HepG2 (cell line): ENCODE measurements around the gene USP27X. TPM values are rescaled to one million over a fixed set of nuclear protein-coding genes. Genes with fewer than 3 reads are reported as not detected.

ENCODE experiments used
- ATAC-seq: fragments of 200-7000 bp; cut with Tn5 transposase; 3 replicates; pipeline ENCODE4 v1.9.1; 2020; ENCODE audit warnings: mild to moderate bottlenecking, moderate library complexity
- Bru-seq: library from RNA; stranded (reverse); fragments of 400-500 nt; gene quantifications from one replicate; lab custom pipeline; 2021; lab: Mats Ljungman, UMichigan
- BruChase-seq, 2 experiments: library from RNA; stranded (reverse); fragments of 400-500 nt; gene quantifications; one replicate each; lab custom pipeline; 2021; lab: Mats Ljungman, UMichigan
- BruUV-seq: library from RNA; stranded (reverse); fragments of 400-500 nt; replicated peaks from 2 replicates; lab custom pipeline; 2021; lab: Mats Ljungman, UMichigan
- CTCF ChIA-PET: fragments of 300-600 bp; formaldehyde crosslinking; extraction: SDS; loops from one replicate; lab custom pipeline; 2021; ENCODE audit warnings: low total read pairs, inconsistent platforms, low intra/inter-chr PET ratio; lab: Yijun Ruan, JAX
- POLR2A ChIA-PET: fragments of 350-600 bp; sonication (Branson Sonifier 250); formaldehyde crosslinking; loops from one replicate; lab custom pipeline; 2020; ENCODE audit warnings: antibody characterized with exemption, inconsistent platforms; lab: Yijun Ruan, JAX
- DNase-seq: peaks from one replicate; pipeline ENCODE4 v3.0.0-alpha.2; 2015; ENCODE audit warnings: low spot score
- FAIRE-seq: peaks from 3 replicates; lab custom pipeline; 2011; peaks lifted over from hg19 to GRCh38; lab: Jason Lieb, UNC
- H2AFZ ChIP-seq: one replicate; pipeline ENCODE4 v1.6.1; 2011; ENCODE audit warnings: low read length, inconsistent platforms
- H3K27ac ChIP-seq: fragments of 300-600 bp; 3 replicates; pipeline ENCODE4 v1.8.0; 2011; ENCODE audit warnings: mixed run types, mild to moderate bottlenecking, mixed read lengths, low read length, inconsistent platforms; ENCODE audit not compliant: insufficient read depth; ENCODE audit errors: extremely low read length
- H3K27me3 ChIP-seq, 2 experiments: fragments of 200-600 bp in 1 of 2; 2 replicates in 1 of 2; 3 replicates in 1 of 2; pipeline versions ENCODE4 v1.6.0 to v1.8.0; 2011; ENCODE audit warnings: low read length in 2 of 2, mild to moderate bottlenecking in 2 of 2, moderate library complexity in 2 of 2, inconsistent platforms in 1 of 2; ENCODE audit not compliant: insufficient read depth in 2 of 2, control insufficient read depth in 1 of 2
- H3K36me3 ChIP-seq, 2 experiments: fragments of 200-600 bp in 1 of 2; replicated peaks in 1 of 2; 2 replicates in 1 of 2; 3 replicates in 1 of 2; pipeline versions ENCODE4 v1.5.1 to v1.8.0; 2011; ENCODE audit warnings: low read length in 2 of 2, inconsistent platforms in 1 of 2; ENCODE audit not compliant: insufficient read depth in 2 of 2, control insufficient read depth in 1 of 2
- H3K4me1 ChIP-seq: 2 replicates; pipeline ENCODE4 v1.5.1; 2012; ENCODE audit warnings: low read length, inconsistent platforms; ENCODE audit not compliant: insufficient read depth
- H3K4me2 ChIP-seq: 2 replicates; pipeline ENCODE4 v1.6.0; 2011; ENCODE audit warnings: low read depth, low read length, inconsistent platforms
- H3K4me3 ChIP-seq, 3 experiments: fragments of 200-600 bp in 1 of 3; sonication (generic), shearing (Covaris generic) in 1 of 3; replicated peaks in 1 of 3; 2 replicates each; pipeline ENCODE4 v1.5.1; 2011 to 2016; ENCODE audit warnings: low read length in 3 of 3, inconsistent platforms in 2 of 3, low read depth in 2 of 3, mild to moderate bottlenecking in 2 of 3, control low read depth in 1 of 3, mixed read lengths in 1 of 3; ENCODE audit not compliant: insufficient read depth in 1 of 3
- H3K79me2 ChIP-seq: one replicate; pipeline ENCODE4 v1.6.1; 2011; ENCODE audit warnings: low read length, inconsistent platforms; ENCODE audit not compliant: insufficient read depth
- H3K9ac ChIP-seq: 2 replicates; pipeline ENCODE4 v1.6.0; 2011; ENCODE audit warnings: mild to moderate bottlenecking, low read depth, low read length, inconsistent platforms; ENCODE audit not compliant: insufficient read depth
- H3K9me3 ChIP-seq: 2 replicates; pipeline ENCODE4 v1.5.1; 2012; ENCODE audit warnings: mild to moderate bottlenecking, low read length
- H4K20me1 ChIP-seq: 2 replicates; pipeline ENCODE4 v1.6.0; 2011; ENCODE audit warnings: inconsistent platforms, mild to moderate bottlenecking, low read length, moderate library complexity; ENCODE audit not compliant: insufficient read depth
- DR1 ChIP-seq: sonication (generic); formaldehyde crosslinking; IDR thresholded peaks from 2 replicates; pipeline ENCODE4 v1.8.0; 2021; ENCODE audit warnings: mild to moderate bottlenecking, missing genetic modification reagents, inconsistent platforms
- FOXK1 ChIP-seq: sonication (generic); formaldehyde crosslinking; IDR thresholded peaks from 2 replicates; pipeline ENCODE4 v1.4.0; 2020; ENCODE audit warnings: low read depth, missing genetic modification reagents, borderline replicate concordance
- GFI1 ChIP-seq: sonication (generic); formaldehyde crosslinking; IDR thresholded peaks from 2 replicates; pipeline ENCODE4 v1.5.0; 2020; ENCODE audit warnings: missing genetic modification reagents, mild to moderate bottlenecking, borderline replicate concordance
- PCBP2 ChIP-seq: fragments of 200-400 bp; formaldehyde crosslinking; optimal IDR thresholded peaks from 2 replicates; pipeline ENCODE3; 2018; ENCODE audit warnings: low read length, low read depth; ENCODE audit not compliant: poor library complexity, severe bottlenecking
- PITX1 ChIP-seq: sonication (generic); formaldehyde crosslinking; IDR thresholded peaks from 2 replicates; pipeline ENCODE4 v1.5.1; 2020; ENCODE audit warnings: mild to moderate bottlenecking, missing genetic modification reagents
- REPIN1 ChIP-seq: sonication (generic); formaldehyde crosslinking; IDR thresholded peaks from 2 replicates; pipeline ENCODE4 v1.8.0; 2022; ENCODE audit warnings: missing genetic modification reagents, low read depth, mild to moderate bottlenecking, borderline replicate concordance
- ZFP1 ChIP-seq: IDR thresholded peaks from 2 replicates; pipeline ENCODE4 v1.6.1; 2016
- ZNF143 ChIP-seq: sonication (generic); formaldehyde crosslinking; IDR thresholded peaks from 2 replicates; pipeline ENCODE4 v1.4.0; 2020; ENCODE audit warnings: missing genetic modification reagents
- ZNF746 ChIP-seq: sonication (generic); formaldehyde crosslinking; IDR thresholded peaks from 2 replicates; pipeline ENCODE4 v1.8.0; 2022; ENCODE audit warnings: mild to moderate bottlenecking, missing genetic modification reagents
- WGBS: methylation state at CpG from one replicate; pipeline ENCODE4 v1.1.6; 2017; ENCODE audit warnings: low lambda C conversion rate; 5-methylcytosine and 5-hydroxymethylcytosine counted together
- in situ Hi-C: cut with HindIII; loops from 2 replicates; pipeline ENCODE4 v1.10.0; 2017; ENCODE audit warnings: low pct_unique_long_range_greater_than_20kb; ENCODE audit not compliant: extremely low pct_ligation_motif_present
- intact Hi-C: fragments of 100-400 bp; cut with micrococcal nuclease; formaldehyde crosslinking; loops from one replicate; pipeline ENCODE4 v1.10.0; 2022; ENCODE audit not compliant: unreplicated experiment
- long read RNA-seq, 2 experiments: library from RNA in 1 of 2; library from polyadenylated mRNA in 1 of 2; stranded (forward) in 1 of 2; unstranded in 1 of 2; transcript quantifications; one replicate each; pipeline ENCODE4 v2.0.0, GENCODE V29; 2019 to 2022
- polyA minus RNA-seq, 3 experiments: library from RNA; depleted of rRNA, polyadenylated mRNA; stranded (reverse); fragments of >200 nt; gene quantifications; 2 replicates each; pipeline ENCODE4 v1.2.3, GENCODE V29; 2011; ENCODE audit warnings: low replicate concordance in 1 of 3
- polyA plus RNA-seq, 8 experiments: library from polyadenylated mRNA; depleted of rRNA in 3 of 8; stranded (reverse) in 7 of 8; unstranded in 1 of 8; fragments of >200 nt; fragmentation: Illumina TruSeq in 4 of 8; extraction: Trizol in 4 of 8; gene quantifications; 2 replicates each; pipeline versions ENCODE4 v1.2.1 to v1.2.3, GENCODE V29; 2011 to 2016; ENCODE audit warnings: low read depth in 4 of 8, missing spikeins in 1 of 8, mixed read lengths in 1 of 8; ENCODE audit not compliant: insufficient read depth in 1 of 8
- total RNA-seq, 5 experiments: library from RNA; depleted of rRNA; stranded (reverse); fragments of >200 nt; fragmentation: Illumina TruSeq; extraction: Trizol; gene quantifications; 2 replicates each; pipeline ENCODE4 v1.2.3, GENCODE V29; 2016; ENCODE audit warnings: low read depth in 1 of 5
- TF ChIP-seq, protein P1 (sequence below): fragments of 450-650 bp; IDR thresholded peaks from 2 replicates; pipeline ENCODE4 v1.6.1; 2017
- TF ChIP-seq, protein P2 (sequence below): sonication (generic); formaldehyde crosslinking; IDR thresholded peaks from 2 replicates; pipeline ENCODE4 v1.4.0; 2020; ENCODE audit warnings: mild to moderate bottlenecking, missing genetic modification reagents
- TF ChIP-seq, protein P3 (sequence below): sonication (generic); formaldehyde crosslinking; IDR thresholded peaks from 2 replicates; pipeline ENCODE4 v1.5.0; 2020; ENCODE audit warnings: mild to moderate bottlenecking, missing genetic modification reagents

The USP27X gene
- 7.2 and 7.5 TPM in 2 replicates for total RNA-seq (2016; rRNA removed; fragmentation: Illumina TruSeq; extraction: Trizol)
- 0.81 and 1.5 TPM in 2 replicates for total RNA-seq (2016; cell fraction: cytosol; rRNA removed; fragmentation: Illumina TruSeq; extraction: Trizol; ENCODE audit: low read depth)
- 7.1 and 8.1 TPM in 2 replicates for total RNA-seq (2016; cell fraction: insoluble cytoplasmic fraction; rRNA removed; fragmentation: Illumina TruSeq; extraction: Trizol)
- 3.4 and 4.1 TPM in 2 replicates for total RNA-seq (2016; cell fraction: membrane; rRNA removed; fragmentation: Illumina TruSeq; extraction: Trizol)
- total RNA-seq (2016; cell fraction: nucleus; rRNA removed; fragmentation: Illumina TruSeq; extraction: Trizol): 4.4 and 4.6 TPM in 2 replicates
- polyA plus RNA-seq (2011; rRNA removed): 9.7 and 12.5 TPM in 2 replicates
- 7.9 and 13.0 TPM in 2 replicates for polyA plus RNA-seq (2011; cell fraction: cytosol; rRNA removed)
- polyA plus RNA-seq (2011; cell fraction: nucleus; rRNA removed): 4.0 and 5.1 TPM in 2 replicates
- polyA plus RNA-seq (2012): 12.7 and 16.0 TPM in 2 replicates
- 0.68 and 0.98 TPM in 2 replicates for polyA plus RNA-seq (2016; cell fraction: cytosol; fragmentation: Illumina TruSeq; extraction: Trizol; ENCODE audit: low read depth)
- 9.4 and 10.4 TPM in 2 replicates for polyA plus RNA-seq (2016; cell fraction: insoluble cytoplasmic fraction; fragmentation: Illumina TruSeq; extraction: Trizol; ENCODE audit: low read depth)
- 2.1 and 2.3 TPM in 2 replicates for polyA plus RNA-seq (2016; cell fraction: membrane; fragmentation: Illumina TruSeq; extraction: Trizol; ENCODE audit: low read depth)
- 5.3 TPM in 2 replicates for polyA plus RNA-seq (2016; cell fraction: nucleus; fragmentation: Illumina TruSeq; extraction: Trizol; ENCODE audit: insufficient read depth, low read depth)
- 0.63 and 22.8 TPM in 2 replicates for polyA minus RNA-seq (2011; rRNA and poly(A)+ RNA removed; ENCODE audit: low replicate concordance)
- polyA minus RNA-seq (2011; cell fraction: cytosol; rRNA and poly(A)+ RNA removed): 8.8 and 9.9 TPM in 2 replicates
- 10.0 and 11.4 TPM in 2 replicates for polyA minus RNA-seq (2011; cell fraction: nucleus; rRNA and poly(A)+ RNA removed)
- percentile 68 among the genes with signal in this experiment for Bru-seq, nascent RNA
- BruChase-seq, experiment 1, labeled RNA remaining after a 6-hour chase: percentile 53 among the genes with signal in this experiment
- BruChase-seq, experiment 2, labeled RNA remaining after a 2-hour chase: percentile 79 among the genes with signal in this experiment
- long read RNA-seq, experiment 1, partial matches to known transcripts: 0 of 1 reads
- long read RNA-seq, experiment 1, other reads (novel, unspliced or antisense): 0 of 1 reads
- long read RNA-seq, experiment 2, transcript USP27X-201 (1 exons, 2,618 nt): major isoform, 13 of 13 reads
- long read RNA-seq, experiment 2, partial matches to known transcripts: 0 of 13 reads
- long read RNA-seq, experiment 2, other reads (novel, unspliced or antisense): 0 of 13 reads

DNA sequence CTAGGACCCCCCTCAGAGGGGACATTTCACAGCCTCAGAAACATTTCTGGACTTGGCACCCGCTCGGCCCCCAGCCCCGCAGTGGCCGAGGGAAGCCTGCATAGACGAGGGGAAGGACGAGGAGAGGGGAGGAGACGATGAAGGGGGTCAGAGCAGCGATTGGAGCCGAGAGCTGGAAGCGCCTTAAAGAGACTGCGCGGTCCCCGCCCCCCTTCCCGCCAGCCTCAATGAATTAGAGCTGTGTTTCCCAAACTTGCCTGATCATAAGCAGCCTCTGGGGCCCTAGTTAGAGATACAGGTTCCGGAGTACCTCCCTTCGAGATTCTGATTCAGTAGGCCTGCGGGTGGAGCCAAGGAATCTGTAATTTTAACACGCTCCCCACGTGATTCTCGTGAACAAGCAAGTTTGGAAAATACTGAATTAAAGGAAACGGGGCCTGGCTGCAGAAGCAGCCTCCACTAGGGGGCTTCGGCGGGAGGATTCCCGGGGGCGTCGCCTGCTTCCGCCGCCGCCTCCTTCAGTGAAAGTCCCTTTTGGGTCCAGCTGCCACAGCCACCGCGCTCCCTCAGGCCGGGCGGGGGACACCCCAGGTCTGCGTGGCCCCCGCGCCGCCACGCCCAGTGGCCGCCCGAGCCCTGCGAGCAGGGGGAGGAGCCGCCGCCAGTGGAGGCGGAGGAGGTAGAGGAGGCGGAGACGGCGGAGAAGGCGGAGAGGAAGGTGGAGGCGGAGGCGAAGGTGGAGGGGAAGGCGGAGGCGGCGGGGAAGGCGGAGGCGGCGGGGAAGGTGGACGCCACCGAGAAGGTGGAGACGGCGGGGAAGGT, at the start of gene USP27X:
Gene USP27X (plus strand): TSS at position 651 of the 822 bp plus-strand sequence. CDS start 824 bp downstream, outside the sequence.
- CTCF ChIA-PET: no interaction called here
- ATAC-seq (peak; percentile 72), FAIRE-seq (peak; percentile 56), DNase-seq (peak; percentile 86)
- Histone ChIP-seq H3K9me3 (no peaks in the 10 kb centered on the region), H3K4me1 (peaks cover 64% of the 10 kb centered on the region), H4K20me1 (peaks cover 8% of the 10 kb centered on the region; the same call in 1 of the 2 replicates), H3K4me2 (peak within 1 kb of the TSS; percentile 90), H3K4me3 (peak within 1 kb of the TSS; percentile 52 to 76 (median 71)), H3K36me3 (no peaks in the 10 kb centered on the region), H3K27ac (peak within 1 kb of the TSS; percentile 97), H3K9ac (peak within 1 kb of the TSS; percentile 87), H3K27me3 (no peaks in the 10 kb centered on the region; a peak in 1 of 5 replicates), H3K79me2 (peaks cover 32% of the 10 kb centered on the region), H2AFZ (no peak within 1 kb of the TSS)
- in situ Hi-C loops (loop anchor here (5.0 kb wide), 1 partner anchor 37 kb away; no protein-coding TSS in a partner anchor), intact Hi-C loops (loop anchor here (5.0 kb wide), 1 partner anchor 927 kb away; no protein-coding TSS in a partner anchor)
- BruUV-seq: no TSS peak
- WGBS: 0% methylated on average over 6 of the region's 60 CpGs
- POLR2A ChIA-PET: interaction anchor here (0.6 to 5.3 kb wide), 15 partner anchors 10 to 688 kb away, joined by 3 to 91 read pairs (median 3); partner anchors contain the start of gene CLCN5
- TF ChIP-seq, protein P1, sequence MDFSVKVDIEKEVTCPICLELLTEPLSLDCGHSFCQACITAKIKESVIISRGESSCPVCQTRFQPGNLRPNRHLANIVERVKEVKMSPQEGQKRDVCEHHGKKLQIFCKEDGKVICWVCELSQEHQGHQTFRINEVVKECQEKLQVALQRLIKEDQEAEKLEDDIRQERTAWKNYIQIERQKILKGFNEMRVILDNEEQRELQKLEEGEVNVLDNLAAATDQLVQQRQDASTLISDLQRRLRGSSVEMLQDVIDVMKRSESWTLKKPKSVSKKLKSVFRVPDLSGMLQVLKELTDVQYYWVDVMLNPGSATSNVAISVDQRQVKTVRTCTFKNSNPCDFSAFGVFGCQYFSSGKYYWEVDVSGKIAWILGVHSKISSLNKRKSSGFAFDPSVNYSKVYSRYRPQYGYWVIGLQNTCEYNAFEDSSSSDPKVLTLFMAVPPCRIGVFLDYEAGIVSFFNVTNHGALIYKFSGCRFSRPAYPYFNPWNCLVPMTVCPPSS: no peak
- no peak for TF ChIP-seq PCBP2
- TF ChIP-seq, protein P2, sequence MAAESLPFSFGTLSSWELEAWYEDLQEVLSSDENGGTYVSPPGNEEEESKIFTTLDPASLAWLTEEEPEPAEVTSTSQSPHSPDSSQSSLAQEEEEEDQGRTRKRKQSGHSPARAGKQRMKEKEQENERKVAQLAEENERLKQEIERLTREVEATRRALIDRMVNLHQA: no peak
- TF ChIP-seq, protein P3, sequence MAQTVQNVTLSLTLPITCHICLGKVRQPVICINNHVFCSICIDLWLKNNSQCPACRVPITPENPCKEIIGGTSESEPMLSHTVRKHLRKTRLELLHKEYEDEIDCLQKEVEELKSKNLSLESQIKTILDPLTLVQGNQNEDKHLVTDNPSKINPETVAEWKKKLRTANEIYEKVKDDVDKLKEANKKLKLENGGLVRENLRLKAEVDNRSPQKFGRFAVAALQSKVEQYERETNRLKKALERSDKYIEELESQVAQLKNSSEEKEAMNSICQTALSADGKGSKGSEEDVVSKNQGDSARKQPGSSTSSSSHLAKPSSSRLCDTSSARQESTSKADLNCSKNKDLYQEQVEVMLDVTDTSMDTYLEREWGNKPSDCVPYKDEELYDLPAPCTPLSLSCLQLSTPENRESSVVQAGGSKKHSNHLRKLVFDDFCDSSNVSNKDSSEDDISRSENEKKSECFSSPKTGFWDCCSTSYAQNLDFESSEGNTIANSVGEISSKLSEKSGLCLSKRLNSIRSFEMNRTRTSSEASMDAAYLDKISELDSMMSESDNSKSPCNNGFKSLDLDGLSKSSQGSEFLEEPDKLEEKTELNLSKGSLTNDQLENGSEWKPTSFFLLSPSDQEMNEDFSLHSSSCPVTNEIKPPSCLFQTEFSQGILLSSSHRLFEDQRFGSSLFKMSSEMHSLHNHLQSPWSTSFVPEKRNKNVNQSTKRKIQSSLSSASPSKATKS: no peak
- TF ChIP-seq ZNF746: no peak
- TF ChIP-seq FOXK1: peak; percentile 6; the same call in 1 of the 2 replicates
- TF ChIP-seq ZNF143: no peak
- TF ChIP-seq GFI1 (CRISPR knock-in tag): peak; percentile 57; the same call in 1 of the 2 replicates
- TF ChIP-seq PITX1 (CRISPR knock-in tag): peak; percentile 22; the same call in 1 of the 2 replicates
- TF ChIP-seq ZFP1 (CRISPR knock-in tag): no peak
- no peak for TF ChIP-seq REPIN1 (CRISPR knock-in tag)
- TF ChIP-seq DR1 (CRISPR knock-in tag): peak; percentile 39; the same call in 1 of the 2 replicates
